ENCODE results near the gene MCC.

Gene MCC

DNA sequence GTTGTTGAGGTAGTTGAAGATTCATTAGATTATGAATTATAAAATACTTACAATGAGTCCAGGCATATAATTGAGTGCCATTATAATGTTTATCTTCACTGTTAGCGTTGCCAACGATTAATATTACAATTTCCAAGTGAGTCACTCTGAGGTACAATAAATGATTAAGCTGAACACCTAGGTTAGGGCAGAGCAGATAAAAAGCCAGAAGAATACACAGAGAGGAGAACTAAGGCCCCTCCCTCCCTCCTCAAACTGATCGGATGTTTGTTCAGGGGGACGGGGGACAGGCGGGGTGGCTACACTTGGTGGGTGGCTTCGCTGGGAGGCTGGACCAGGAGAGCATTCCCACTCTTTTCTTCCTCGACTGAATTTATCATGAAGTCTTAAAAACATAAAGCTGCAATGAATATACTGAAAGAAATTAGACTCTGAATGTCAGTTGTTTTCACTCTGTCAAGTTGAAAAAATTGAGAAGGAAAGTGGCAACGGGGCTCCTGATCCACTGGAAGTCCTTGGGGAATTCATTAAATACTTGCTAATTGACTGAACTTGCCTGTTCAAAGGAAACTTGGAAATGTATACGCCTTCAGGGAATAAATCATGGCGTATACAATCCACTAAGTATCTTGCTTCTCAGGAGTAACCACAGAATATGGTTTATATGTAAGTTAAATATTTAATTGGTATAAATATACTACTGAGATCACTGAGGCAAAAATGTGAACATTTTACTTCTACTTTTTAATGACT is 251.5 kb downstream of the MCC start:
- TF ChIP-seq GATA1 (IDR thresholded peaks at IDR 0.05; ENCODE audit: low read depth, low read length): no peak
- no peak for TF ChIP-seq POLR2A (IDR thresholded peaks at IDR 0.05; ENCODE audit: low read length)
- DNase-seq: no peak

DNA sequence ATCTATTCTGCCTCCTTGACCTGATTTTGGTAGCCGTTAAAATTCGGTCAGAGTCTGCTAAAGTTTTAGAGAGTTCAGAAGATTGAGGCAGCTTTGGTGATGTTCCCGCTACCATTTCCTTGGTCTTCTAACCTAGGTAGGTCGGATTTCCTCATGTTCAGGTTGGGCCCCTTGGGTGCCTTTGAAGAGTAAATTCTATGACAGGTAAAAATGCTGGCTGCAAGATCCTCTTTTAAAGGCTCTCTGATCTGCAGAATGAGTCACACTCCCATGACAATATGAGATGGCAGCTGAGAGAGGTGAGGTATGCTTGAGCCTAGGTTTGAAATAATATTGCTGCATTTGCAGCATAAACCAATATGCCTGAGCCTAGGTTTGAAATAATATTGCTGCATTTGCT is 252.4 kb downstream of the MCC start:
- DNase-seq: no peak

DNA sequence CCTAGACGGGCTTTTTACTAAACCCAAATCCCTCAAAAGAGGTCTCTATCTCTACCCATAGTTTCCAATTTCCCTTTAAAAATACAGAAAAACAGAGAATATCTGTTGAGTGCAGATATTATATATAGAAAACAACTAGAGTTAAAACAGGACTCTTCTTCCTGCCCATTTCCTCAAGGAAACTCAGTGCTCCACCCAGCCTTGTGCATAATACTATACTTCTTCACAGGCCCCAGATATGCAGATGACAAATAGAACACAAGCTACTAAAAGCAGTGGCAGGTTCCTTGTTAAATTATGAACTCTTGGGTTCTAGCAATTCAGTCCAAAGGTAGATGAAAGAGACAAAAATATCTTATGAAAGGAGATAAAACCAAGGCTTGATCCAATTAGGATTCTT is 253.7 kb downstream of the MCC start:
- TF ChIP-seq POLR2A (IDR thresholded peaks at IDR 0.05; ENCODE audit: low read length): no peak
- TF ChIP-seq GATA1 (IDR thresholded peaks at IDR 0.05; ENCODE audit: low read depth, low read length): no peak

More for the DNA sequence above, 252.4 kb downstream of the MCC start:
- no peak for TF ChIP-seq POLR2A (IDR thresholded peaks at IDR 0.05; ENCODE audit: low read length)
- no peak for TF ChIP-seq GATA1 (IDR thresholded peaks at IDR 0.05; ENCODE audit: low read depth, low read length)

DNA sequence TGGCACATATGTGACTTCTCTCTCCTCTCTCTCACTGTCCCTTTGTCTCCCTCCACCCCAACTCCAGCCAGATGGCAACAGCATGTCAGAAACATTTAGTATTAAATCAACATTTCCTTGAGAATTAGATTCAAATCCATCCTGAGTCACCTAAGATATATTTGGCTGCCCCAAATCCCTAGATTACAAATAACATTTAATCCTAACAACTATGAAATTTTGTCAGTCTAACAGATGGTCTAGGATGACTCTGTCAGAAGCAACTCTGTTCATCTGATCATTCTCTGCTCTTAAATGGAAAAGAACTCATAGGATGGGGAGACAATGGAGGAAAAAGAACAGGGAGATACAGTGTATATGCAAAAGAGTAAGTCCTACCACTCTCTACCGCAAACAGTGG is 254.6 kb downstream of the MCC start:
- DNase-seq: no peak
- no peak for TF ChIP-seq POLR2A (IDR thresholded peaks at IDR 0.05; ENCODE audit: low read length)
- TF ChIP-seq GATA1 (IDR thresholded peaks at IDR 0.05; ENCODE audit: low read depth, low read length): no peak

More for the DNA sequence above, 253.7 kb downstream of the MCC start:
- no peak for DNase-seq

DNA sequence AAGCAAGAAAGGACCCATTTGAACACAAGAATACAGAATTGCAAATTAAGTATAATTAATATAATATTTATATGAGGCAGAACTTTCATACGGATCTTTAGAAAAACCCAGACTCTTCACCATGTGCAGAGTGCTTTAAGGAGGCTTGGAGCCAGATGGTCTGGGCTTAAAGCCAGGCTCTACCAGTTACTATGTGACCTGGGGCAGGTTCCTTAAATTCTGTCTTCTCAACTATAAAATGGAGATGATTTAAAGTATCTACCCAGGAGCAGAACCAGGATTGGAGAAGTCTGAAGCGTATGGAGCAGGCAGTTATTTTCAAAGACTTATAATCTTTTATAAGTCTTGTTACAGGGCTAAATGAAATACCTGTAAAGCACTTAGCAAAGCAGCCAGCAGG is 255.6 kb downstream of the MCC start:
- TF ChIP-seq POLR2A (IDR thresholded peaks at IDR 0.05; ENCODE audit: low read length) (no peak), GATA1 (IDR thresholded peaks at IDR 0.05; ENCODE audit: low read depth, low read length) (no peak)
- no peak for DNase-seq

DNA sequence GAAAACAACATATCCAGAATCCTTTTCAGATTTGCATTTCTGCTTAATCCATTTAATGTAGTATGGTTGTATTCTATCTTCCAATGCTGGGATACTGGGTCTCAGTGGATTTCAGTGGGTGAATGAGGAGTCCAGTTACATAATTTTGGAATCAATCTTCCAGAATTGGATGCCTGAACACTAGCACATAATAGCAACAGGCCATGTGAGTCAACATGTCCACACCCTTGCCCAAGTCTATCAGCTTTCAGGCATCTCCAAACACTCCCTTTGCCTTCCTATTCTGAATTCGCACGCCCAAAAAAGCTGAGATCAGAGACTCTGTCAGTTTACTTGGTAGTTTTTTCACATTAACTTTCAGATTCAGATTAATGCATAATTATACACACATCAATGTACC is 256.0 kb downstream of the MCC start:
- DNase-seq: no peak
- no peak for TF ChIP-seq GATA1 (IDR thresholded peaks at IDR 0.05; ENCODE audit: low read depth, low read length)
- no peak for TF ChIP-seq POLR2A (IDR thresholded peaks at IDR 0.05; ENCODE audit: low read length)

DNA sequence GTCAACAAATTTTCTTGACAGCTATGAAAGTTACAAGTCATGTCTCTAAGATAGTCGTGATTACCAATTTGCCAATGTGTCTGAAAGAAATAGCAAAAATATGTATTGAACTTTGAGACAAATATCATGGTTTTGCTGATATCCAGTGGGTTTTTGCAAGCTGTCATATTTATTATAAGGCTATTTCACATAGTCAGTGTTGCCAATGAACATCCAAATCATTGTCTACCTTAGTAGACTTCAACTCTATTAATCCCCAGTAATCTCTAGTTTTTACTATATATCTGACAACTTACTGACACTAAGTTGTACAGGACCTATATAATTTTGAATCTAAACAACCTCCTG is 256.6 kb downstream of the MCC start:
- no peak for DNase-seq
- no peak for TF ChIP-seq POLR2A (IDR thresholded peaks at IDR 0.05; ENCODE audit: low read length)
- TF ChIP-seq GATA1 (IDR thresholded peaks at IDR 0.05; ENCODE audit: low read depth, low read length): no peak

DNA sequence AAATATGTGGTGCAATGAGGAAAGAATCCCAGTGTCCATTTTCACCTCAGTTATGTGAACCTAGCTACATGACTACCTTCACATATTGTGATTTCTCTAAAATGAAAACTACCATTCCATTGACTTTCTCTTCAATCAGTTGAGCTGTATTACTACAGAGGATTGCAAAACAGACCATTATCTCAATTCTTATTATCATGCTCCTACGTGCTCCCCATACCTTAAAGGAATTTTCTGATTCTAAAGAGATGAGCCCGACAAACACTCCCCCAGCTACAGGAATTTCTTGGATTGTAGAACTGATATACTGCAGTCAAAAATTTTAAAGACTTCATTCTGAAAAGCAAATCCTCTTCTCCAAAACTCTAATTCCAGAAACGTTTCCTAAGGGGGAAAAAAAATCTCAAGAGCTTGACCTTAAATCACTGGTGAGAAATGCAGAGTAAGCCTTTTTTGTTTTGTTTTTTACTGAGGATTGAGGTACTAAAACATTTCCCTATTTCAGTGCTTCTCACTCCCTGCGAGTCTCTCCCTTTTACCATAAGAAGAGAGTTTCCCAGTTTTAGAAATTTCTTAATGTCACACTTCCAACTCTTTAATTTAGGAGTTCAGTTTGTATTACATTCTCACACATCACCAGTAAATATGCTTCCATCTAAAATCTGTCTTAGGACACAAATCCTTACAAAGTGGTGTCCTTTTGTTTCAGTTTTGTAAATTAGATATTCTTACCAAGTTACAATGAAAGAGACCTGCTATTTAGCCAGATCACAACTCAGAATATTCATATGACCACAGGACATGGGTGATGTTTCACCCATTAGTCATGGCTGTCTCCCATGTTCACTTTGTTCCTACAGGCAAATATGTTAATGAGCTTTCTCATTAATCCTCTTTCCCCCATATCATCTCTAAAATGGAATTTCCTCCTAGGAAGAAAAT is 257.3 kb downstream of the MCC start:
- TF ChIP-seq GATA1 (IDR thresholded peaks at IDR 0.05; ENCODE audit: low read depth, low read length) (no peak), POLR2A (IDR thresholded peaks at IDR 0.05; ENCODE audit: low read length) (no peak)
- no peak for DNase-seq

DNA sequence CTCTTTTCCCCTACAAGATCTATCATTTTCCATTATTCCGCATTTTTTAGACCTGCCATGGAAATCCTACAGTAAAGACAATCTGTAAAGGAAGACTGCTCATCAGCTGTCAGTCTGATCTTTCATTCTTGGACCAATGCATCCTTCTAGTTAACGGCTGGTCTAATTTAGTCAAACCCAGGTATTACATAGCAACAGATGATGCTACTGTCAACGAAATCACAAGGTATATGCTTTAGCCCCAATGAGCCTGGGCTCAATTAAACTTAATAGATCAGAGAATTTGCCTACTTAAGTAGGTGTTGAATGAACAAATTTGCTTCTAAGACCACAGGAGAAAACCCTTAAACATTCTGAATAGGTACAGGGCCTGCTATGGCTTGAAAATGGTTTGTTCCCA is 260.5 kb downstream of the MCC start:
- no peak for DNase-seq
- TF ChIP-seq POLR2A (IDR thresholded peaks at IDR 0.05; ENCODE audit: low read length) (no peak), GATA1 (IDR thresholded peaks at IDR 0.05; ENCODE audit: low read depth, low read length) (no peak)

DNA sequence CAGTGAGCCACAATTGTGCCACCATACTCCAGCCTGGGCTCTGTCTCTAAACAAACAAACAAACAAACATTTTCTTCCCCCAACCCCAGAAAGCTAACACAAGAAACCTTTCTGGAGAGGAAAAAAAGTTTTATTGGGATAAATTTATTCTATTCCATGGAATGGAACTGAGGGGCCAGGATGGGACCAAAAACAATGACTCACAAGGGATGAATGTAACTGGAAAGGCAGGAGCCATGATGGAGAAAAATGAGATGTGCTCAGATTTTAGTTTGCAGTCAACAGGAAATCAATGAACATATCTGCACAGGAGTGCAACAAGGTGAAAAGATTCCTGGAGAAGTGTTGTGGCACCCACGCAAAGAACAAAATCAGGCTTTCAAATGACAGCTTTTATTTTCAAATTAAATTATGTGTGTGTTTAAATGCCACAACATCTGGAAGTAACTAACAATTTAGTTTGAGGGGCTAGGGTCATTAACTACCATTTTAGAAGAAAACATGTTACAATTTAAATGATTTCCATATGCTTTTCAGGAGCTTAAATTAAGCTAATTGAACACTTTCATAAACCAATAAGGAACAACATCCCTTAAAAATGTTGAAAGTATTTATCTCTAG is 262.0 kb downstream of the MCC start:
- no peak for DNase-seq
- TF ChIP-seq GATA1 (IDR thresholded peaks at IDR 0.05; ENCODE audit: low read depth, low read length): no peak
- TF ChIP-seq POLR2A (IDR thresholded peaks at IDR 0.05; ENCODE audit: low read length): no peak

DNA sequence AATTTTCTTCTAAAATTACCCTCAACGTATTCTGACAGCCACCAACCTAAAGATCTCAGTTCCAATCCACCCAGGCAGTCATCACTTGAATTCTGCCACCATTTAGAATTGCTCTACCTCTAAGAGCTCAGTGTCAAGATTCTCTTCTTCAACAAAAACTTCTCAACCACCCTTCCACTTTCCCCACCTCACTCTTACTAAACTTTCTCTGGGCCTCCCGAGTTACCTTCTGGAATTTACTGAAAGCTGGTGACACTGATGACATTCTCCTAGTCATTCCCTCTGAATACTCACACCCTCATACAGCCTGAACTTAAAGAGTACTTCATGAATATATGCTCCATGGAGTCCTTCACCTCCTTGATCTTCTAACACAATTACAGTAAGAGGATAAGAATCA is 263.0 kb downstream of the MCC start:
- no peak for TF ChIP-seq POLR2A (IDR thresholded peaks at IDR 0.05; ENCODE audit: low read length)
- DNase-seq: no peak

DNA sequence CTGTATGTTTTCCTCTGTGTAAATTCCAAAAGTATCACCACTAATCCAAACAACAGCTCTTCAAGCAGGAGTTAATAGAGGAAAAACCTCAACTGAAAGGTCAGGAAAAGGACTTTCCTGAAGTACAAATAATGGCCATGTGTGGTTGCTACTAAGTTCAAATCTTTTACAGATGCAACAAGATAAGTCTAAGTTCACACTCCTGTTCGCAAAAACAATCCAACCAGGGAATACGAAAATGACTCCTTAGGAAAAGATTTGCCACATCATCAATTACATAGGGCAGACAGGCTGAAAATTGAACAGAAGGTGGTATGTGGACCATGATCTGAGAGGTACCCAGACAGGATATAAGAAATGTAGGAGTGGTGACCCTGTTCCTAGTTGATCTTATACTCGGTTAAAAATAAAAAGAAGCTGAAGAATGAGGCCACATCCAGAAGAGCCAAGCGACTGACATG is 263.6 kb downstream of the MCC start:
- DNase-seq: no peak

DNA sequence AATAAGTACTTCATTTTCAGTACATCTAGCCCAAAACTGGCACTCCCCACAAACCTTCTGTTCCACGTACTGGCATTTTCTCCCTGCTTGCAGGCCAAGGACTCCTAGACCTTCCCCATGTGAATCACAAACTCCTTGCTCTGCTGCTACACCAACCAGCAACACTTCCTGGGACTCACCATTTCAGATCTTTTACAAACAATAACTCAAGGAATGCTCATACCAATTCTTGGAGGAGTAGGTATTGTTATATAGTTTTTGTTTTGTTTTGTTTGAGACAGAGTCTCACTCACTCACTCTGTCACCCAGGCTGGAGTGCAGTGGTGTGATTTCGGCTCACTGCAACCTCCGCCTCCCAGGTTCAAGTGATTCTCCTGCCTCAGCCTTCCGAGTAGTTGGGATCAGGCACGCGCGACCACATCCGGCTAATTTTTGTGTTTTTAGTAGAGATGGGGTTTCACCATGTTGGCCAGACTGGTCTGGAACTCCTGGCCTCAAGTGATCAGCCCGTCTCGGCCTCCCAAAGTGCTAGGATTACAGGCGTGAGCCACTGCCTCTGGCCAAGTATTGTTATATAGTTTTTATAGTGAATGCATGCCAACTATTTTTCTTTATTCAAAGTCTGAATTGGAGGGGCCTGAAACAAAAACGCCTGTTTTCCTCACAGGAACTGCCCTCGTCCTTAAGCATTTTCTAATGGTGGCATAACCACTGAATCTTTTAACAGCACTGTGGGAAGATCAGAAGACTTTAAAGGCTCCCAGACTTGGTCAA is 264.2 kb downstream of the MCC start:
- no peak for DNase-seq
- no peak for TF ChIP-seq POLR2A (IDR thresholded peaks at IDR 0.05; ENCODE audit: low read length)
- no peak for TF ChIP-seq GATA1 (IDR thresholded peaks at IDR 0.05; ENCODE audit: low read depth, low read length)

More for the DNA sequence above, 263.6 kb downstream of the MCC start:
- TF ChIP-seq GATA1 (IDR thresholded peaks at IDR 0.05; ENCODE audit: low read depth, low read length) (no peak), POLR2A (IDR thresholded peaks at IDR 0.05; ENCODE audit: low read length) (no peak)

Measured in erythroblast (primary cell).